NCI-H1694 (cell line): ENCODE measurements around the gene WDR48.
"Not testable (repeated sequence)": the region's sequence is repeated elsewhere in the genome, so short reads cannot be mapped to it uniquely, and the experiment has no call there.

Source experiments
- DNase-seq: peaks from one replicate; lab custom pipeline; 2025; lab: John Stamatoyannopoulos, UW

Gene WDR48

DNA sequence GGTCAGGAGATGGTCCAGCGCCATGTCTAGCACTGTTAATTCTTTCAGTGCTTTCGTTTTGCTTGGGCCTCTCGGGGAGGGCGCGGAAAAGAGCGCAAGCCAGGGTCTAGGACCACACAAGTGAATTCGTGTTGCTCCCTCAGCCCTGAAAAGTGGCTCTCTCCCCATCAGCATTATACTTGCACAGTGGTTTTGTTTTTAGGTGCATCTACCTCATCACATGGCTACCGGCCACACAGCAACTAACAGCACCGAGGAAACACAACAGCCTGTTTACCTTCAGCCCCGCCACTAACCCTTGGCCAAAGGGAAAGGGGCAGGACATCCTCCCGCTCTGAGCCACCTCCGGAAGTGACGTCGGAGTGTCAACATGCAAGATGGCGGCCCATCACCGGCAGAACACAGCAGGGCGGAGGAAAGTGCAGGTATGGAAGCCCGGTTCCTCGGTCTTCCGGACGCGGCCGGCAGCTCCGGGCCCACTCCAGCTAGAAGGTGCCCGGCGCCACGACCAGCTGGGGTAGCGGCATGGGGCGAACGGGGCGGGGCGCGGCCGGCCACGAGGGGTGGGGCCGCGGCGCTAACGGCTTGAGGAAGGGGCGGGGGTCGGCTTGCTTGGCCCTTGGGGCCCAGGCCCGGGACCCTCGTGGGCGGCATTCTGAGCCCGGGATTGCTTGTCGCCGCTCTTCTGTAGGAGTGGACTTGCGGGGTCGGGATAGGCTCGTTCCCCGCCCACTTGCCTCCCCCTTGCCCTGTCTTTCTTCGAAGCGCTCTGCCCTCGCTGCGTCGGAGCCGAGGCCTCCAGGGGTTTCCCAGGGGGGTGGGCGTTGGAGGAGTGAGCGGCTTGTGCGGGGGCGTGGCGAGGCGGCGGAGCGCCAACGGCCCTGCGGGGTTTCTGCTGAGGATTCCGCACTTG lies at the start of gene WDR48, which contains the start of gene SCN11A:
WDR48 (plus strand) TSS at position 368 of the 913 bp plus-strand sequence; CDS start at position 378, 10 bp downstream.
SCN11A (minus strand) TSS at position 296 of the 913 bp plus-strand sequence. CDS start 101,582 bp downstream, outside the sequence.
- peak; percentile 40 for DNase-seq

- no peak for DNase-seq
Measured at GRCh38 chr3:39005295-39005694, 46.5 kb upstream of the WDR48 start.

DNA sequence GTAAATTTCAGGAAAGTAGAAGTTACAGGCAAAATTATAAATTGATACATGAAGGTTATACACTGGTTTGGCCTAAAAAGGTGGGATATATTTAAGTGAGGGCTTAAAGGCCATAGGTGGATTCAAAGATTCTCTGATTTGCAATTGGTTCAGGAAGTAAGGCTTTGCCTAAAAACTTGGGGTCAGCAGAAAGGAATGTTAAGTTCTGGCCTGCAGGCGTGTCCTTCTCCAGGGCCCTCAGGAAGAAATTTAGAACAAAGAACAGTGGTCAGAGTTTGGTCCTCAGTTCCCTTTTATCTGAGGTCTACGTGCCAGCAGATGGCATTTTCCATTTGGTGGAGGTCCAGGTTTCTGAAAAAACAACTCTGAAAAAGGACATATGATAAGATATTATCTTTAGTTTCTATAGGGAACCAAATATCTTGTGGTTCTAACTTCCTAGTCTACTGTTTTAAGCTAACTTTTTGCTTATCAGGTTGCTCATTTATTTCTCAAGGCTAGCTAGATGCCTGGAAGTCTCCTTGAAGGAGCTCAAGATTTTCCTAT lies 40.6 kb upstream of the WDR48 start:
- no peak for DNase-seq

DNA sequence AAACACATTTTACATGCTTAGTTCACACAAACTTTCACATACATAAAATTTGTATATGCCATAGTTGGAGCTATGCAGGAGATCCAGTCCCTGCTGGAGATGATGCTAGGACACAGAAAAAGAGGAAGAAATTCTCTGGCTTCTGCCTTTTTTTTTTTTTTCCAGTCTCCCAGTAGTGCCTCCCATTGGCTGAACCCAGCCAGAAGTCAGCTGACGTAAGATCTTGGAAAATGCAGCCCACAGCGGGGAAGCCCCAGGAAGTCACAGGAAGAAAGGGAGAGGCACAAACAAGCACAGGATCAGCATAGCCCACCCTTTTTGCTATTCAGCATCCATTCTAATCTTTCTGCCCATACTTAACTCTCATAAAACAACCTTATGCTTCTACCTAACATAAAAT lies 38.5 kb upstream of the WDR48 start:
- DNase-seq: no peak

DNA sequence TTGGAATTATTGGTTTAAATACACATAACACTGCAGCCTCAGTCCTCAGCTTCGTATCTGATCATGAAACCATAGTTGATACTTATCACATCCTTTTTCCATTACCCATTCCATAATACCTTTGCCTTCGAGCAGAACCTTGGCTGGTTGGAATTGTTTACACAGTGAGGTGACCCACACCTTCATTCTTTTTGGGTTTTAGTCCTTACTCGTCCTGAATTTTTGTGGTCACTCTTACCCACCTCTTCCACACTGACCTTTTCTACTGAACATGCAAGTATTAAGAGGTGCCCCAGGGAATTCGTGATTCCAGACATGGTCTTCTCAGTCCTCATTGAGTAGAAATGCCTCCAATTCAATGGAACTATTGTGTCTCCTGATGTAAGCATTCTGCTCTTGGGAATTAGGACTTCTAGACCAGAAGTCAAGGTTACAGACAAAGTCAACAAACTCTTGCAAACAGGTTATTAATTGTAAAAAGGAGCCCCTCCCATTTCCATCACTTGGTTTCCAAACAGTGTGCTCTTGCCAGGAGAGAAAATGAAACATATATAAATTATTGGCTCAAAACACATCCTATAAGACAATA lies 37.8 kb upstream of the WDR48 start:
- no peak for DNase-seq

GRCh38 chr3:39015418-39015817 lies 36.4 kb upstream of the WDR48 start:
- no peak for DNase-seq

GRCh38 chr3:39019299-39019698 lies 32.5 kb upstream of the WDR48 start:
- no peak for DNase-seq

DNA sequence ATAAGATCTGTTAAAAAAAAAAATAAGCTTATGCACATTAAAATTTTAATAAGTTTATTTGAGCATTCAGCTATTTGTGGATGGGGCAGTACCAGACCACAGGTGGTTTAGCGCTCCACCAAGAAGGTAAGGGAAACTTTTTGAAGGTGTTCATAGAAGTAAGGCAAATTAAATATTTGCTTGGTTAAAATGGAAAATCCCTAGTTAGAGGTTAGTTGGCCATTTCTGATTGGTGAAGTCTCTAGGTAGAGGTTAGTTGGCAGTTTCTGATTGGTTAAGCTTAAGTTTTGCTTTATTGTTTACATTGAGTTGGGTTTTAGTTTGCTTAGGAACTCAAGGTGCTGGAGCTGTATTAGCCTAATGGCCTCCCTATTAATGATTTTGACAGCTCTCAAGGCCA lies 30.8 kb upstream of the WDR48 start:
- no peak for DNase-seq

GRCh38 chr3:39021465-39022285 lies 30.1 kb upstream of the WDR48 start:
- no peak for DNase-seq

DNA sequence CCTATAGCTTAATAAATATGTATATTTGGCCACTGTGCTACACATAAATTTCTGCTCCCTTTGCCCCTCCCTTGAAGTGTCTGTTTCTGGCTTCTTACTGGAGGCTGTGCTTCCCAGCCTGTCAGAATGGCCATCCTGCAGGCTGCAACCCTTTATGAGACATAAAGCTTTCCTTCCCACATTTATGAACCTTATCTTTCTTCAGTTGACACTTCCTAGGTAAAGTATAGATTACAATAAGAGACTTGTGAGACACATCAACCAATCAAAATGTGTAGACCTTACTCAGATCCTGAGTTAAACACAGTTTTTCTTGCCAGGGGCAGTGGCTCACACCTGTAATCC lies 29.6 kb upstream of the WDR48 start:
- DNase-seq: no peak

- no peak for DNase-seq
Measured at GRCh38 chr3:39024497-39024896, 27.3 kb upstream of the WDR48 start.

DNA sequence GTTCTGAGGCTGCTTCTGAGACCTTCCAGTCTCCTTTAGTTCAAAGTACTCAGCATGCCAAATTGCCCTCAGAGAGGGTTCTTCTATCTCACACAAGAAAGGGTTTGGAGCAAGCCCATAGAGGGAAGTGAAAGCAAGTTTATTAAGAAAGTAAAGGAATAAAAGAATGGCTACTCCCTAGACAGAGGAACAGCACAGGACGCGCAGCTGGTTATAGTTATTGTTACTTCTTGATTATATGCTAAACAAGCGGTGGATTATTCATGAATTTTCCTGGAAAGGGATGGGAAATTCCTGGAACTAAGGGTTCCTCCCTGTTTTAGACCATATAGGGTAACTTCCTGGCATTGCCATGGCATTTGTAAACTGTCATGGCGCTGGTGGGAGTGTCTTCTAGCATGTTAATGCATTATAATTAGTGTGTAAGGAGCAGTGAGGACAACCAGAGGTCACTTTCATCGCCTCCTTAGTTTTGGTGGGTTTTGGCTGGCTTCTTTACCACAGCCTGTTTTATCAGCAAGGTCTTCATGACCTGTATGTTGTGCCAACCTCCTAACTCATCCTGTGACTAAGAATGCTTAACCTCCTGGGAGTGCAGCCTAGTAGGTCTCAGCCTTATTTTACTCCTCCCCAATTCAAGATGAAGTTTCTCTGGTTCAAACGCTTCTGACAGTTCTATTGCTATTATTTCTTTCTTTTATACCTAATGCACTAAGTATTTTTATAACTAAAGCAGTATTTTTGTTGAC lies 26.4 kb upstream of the WDR48 start:
- no peak for DNase-seq

DNA sequence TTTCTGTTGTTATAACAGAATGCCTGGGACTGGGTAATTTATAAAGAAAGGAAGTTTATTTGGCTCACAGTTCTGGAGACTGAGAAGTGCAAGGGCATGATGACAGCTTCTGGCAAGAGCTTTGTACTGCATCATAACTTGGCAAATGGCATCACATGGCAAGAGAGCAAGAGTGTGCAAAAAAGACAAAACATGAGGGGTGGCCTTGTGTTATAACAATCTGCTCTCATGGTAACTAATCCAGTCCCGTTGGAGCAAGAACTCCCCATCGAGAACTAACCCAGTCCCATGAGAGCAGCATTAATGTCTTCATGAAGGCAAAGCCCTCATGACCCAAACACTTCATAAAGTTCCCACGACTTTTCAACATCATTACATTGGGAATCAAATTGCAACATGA lies 23.3 kb upstream of the WDR48 start:
- no peak for DNase-seq

DNA sequence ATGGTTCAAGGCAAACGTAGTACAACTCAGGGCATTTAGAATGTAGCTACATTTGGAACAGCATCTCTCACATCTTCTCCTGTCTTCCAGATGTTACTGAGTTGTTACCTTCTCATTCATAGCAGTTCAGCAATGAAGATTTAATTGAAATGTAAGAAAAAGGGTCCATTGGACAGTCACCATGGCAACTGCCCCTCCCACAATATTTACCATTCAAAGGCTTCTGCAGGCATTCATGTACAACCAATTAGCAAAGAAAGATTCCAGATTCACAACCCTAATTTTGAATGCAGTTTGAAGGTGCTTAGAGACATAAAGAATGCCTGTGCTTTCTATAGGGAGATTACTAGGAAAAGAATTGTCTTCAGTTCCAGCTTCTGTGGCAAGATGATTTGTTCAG lies 22.3 kb upstream of the WDR48 start:
- DNase-seq: no peak

DNA sequence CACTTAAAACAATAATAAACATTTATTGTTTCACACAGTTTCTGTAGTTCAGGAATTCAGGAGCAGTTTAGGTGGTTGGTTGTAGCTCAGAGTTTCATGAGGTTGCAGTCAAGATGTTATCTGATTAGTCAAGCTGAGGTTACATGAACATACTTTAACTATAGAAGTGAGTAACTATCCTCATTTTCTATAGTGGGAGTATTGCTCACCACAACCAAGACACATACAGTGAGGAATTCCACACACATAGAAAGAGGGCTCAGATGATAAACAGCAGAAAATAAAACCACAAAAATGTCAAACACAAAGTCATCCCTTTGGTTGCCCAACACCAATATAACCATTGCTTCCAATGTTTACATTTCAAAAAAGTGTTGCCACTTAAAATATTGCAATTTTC lies 13.7 kb upstream of the WDR48 start:
- no peak for DNase-seq

DNA sequence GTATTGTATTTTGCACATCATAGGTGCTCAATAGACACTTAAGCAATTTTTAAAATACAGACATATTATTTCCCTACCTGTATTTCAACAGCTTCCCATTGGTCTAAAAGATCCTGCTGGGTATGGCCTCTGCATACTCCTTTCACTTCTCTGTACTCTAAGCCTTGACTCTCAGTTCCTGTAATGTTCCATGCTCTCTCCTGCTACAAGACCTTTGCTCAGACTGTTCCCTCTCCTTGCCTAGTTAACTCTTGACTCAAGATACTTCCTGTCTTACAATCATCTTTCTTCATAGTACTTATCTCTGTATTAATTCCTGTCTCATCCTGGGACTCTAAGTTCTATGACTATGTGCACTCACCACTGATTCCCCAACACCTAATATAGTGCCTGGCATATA lies 1.8 kb upstream of the WDR48 start:
- no peak for DNase-seq

GRCh38 chr3:39052583-39052982 lies 767 bp downstream of the WDR48 start:
- no peak for DNase-seq

DNA sequence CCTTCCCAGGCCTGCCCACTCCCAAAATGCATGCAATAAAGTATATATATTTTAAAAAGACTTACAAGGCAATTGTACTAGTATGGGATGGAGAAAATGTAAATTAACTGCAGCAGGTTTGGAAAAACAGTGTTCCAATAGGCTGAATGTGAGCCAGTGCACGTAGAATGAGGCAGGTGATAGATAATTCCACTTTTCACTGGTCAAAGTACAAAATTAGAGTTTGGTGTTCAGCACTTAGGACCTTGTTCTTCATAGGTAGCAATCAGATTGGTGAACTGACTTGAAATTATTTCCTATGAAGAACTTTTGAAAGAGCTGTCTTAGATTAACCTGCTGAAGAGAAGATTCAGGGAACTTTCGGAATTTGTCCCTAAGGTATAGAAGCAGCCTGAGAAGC lies 1.9 kb downstream of the WDR48 start:
- no peak for DNase-seq

GRCh38 chr3:39056151-39056550 lies 4.3 kb downstream of the WDR48 start:
- DNase-seq: no peak

DNA sequence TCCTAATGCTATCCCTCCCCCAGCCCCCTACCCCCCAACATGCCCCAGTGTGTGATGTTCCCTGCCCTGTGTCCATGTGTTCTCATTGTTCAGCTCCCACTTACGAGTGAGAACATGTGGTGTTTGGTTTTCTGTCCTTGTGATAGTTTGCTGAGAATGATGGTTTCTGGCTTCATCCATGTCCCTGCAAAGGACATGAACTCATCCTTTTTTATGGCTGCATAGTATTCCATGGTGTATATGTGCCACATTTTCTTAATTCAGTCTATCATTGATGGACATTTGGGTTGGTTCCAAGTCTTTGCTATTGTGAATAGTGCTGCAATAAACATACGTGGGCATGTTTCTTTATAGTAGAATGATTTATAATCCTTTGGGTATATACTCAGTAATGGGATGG lies 9.4 kb downstream of the WDR48 start:
- DNase-seq: not testable (repeated sequence)

DNA sequence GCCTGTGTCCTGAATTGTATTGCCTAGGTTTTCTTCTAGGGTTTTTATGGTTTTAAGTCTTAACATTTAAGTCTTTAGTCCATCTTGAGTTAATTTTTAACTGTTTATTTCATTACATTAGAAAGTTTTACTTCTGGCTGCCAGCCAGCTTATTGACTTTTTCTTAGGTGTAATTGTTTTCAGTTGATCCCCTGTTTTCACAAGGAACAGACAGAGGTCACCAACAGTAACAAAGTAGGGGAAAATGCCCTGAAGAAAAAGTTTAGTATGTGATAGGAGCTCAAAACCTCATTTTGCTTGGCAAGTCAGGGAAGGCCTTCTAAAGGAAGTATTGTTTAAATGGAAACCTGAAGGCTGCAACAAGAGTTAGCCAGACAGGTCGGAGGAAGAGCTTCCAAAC lies 10.4 kb downstream of the WDR48 start:
- DNase-seq: no peak

GRCh38 chr3:39063143-39063542 lies 11.3 kb downstream of the WDR48 start:
- no peak for DNase-seq
